H1 (cell line): ENCODE results near the gene MARCHF9. TPM values are rescaled to one million over a fixed set of nuclear protein-coding genes. Genes with fewer than 3 reads are reported as not detected.

ENCODE experiments used
- CHD2 ChIP-seq: IDR thresholded peaks from 2 replicates; pipeline ENCODE4 v1.6.1; 2012; ENCODE audit warnings: low read length, improper control_type of control experiment
- polyA plus RNA-seq, 7 experiments: library from polyadenylated mRNA; depleted of rRNA in 3 of 7; stranded (reverse) in 5 of 7; unstranded in 2 of 7; fragments of >200 nt in 5 of 7; fragments of 200-250 nt in 2 of 7; gene quantifications; 1 replicate in 5 of 7; 2 replicates in 1 of 7; 4 replicates in 1 of 7; pipeline versions ENCODE4 v1.2.1 to v1.2.3, GENCODE V29; 2011 to 2013; ENCODE audit warnings: missing spikeins in 2 of 7, mixed read lengths in 2 of 7
- total RNA-seq: library from RNA; stranded (reverse); fragmentation: NEBNext Ultra II Directional; extraction: Animal tissue kit (Norgen Biotek cat#: 25700); gene quantifications from 2 replicates; pipeline ENCODE4 v1.2.1, GENCODE V29; 2021

Gene MARCHF9
- total and polyA plus RNA-seq, 2 of the 8 experiments (the other 6 are each of a cell fraction or from before 2014, with no cell fraction given) = 6.4 to 7.8 TPM

GRCh38 chr12:57715786-57716185 is 39.1 kb upstream of the MARCHF9 start (continued):
- TF ChIP-seq CHD2 = no peak
